GM12874 (cell line): ENCODE data around the gene AGBL3.

ENCODE experiments used
- TF ChIP-seq, protein P1 (sequence below): IDR thresholded peaks from 2 replicates; pipeline ENCODE4 v1.5.1; 2011; ENCODE audit warnings: low read depth, mild to moderate bottlenecking, control low read depth, low read length, moderate library complexity; ENCODE audit not compliant: insufficient read depth

Gene AGBL3

DNA sequence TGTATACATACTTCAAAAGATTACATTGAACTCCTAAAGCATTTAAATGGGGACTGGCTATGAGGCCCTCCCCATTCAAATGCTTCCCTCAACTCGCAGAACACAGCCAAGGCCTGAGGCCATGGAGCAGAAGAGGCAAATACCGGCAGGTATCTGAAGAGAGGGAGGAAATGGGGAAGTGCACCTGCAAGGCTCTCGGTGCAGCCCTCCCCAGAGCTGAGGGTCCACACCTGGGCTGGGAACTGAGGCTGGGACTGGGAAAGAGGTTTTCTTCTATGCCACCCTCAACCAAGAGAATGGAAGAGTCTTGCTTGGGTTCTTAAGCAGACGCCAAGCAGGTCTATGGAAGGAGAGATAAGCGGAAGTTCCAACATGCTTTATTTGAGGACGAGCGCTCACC is 197.2 kb downstream of the AGBL3 start:
- TF ChIP-seq, protein P1, sequence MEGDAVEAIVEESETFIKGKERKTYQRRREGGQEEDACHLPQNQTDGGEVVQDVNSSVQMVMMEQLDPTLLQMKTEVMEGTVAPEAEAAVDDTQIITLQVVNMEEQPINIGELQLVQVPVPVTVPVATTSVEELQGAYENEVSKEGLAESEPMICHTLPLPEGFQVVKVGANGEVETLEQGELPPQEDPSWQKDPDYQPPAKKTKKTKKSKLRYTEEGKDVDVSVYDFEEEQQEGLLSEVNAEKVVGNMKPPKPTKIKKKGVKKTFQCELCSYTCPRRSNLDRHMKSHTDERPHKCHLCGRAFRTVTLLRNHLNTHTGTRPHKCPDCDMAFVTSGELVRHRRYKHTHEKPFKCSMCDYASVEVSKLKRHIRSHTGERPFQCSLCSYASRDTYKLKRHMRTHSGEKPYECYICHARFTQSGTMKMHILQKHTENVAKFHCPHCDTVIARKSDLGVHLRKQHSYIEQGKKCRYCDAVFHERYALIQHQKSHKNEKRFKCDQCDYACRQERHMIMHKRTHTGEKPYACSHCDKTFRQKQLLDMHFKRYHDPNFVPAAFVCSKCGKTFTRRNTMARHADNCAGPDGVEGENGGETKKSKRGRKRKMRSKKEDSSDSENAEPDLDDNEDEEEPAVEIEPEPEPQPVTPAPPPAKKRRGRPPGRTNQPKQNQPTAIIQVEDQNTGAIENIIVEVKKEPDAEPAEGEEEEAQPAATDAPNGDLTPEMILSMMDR: no peak

DNA sequence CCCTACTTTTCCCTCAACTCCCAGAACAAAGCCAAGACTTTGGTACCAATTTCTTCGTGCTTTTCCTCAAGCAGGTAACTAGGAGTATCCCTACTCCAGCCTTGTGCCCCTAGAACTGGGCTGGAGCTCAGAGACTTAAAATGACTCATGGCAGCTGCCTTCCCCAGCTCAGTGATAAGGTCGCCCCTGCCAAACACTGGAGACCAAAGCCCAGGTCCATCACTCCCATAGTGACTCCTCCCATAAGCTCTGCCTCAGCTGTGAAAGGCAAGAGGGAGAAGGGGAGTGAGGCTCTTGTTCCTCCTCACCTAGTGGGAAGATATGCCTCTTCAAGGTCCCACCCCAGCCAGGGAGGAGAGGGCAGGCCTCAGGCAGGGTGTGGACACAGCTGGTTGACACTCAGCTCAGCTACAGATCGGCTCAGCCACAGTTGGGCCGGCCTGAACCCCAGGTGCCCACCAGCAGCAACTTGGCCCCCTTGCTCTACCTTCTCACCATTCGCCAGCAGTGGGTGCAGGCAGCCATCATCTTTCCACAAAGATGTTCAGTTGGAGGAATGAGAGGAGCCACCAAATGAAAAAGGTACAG is 198.0 kb downstream of the AGBL3 start:
- TF ChIP-seq, protein P1: no peak
